HEK293 (cell line): ENCODE results near the gene HERC4.

Experiments
- FEZF1 ChIP-seq: fragments of 450-650 bp; formaldehyde crosslinking; IDR thresholded peaks from 2 replicates; pipeline ENCODE4 v1.5.1; 2016; ENCODE audit warnings: missing biosample characterization, missing genetic modification characterization
- GLI2 ChIP-seq: fragments of 450-650 bp; formaldehyde crosslinking; IDR thresholded peaks from 2 replicates; pipeline ENCODE4; 2017; ENCODE audit warnings: missing biosample characterization, missing genetic modification characterization, low read depth, borderline replicate concordance
- KLF8 ChIP-seq: fragments of 450-650 bp; formaldehyde crosslinking; IDR thresholded peaks from 2 replicates; pipeline ENCODE4 v1.5.1; 2016; ENCODE audit warnings: missing biosample characterization, missing genetic modification characterization
- MYNN ChIP-seq: fragments of 450-650 bp; formaldehyde crosslinking; IDR thresholded peaks from 2 replicates; pipeline ENCODE4 v1.5.1; 2016; ENCODE audit warnings: missing biosample characterization, missing genetic modification characterization, borderline replicate concordance
- OSR2 ChIP-seq: fragments of 450-650 bp; formaldehyde crosslinking; IDR thresholded peaks from 2 replicates; pipeline ENCODE4 v1.5.1; 2016; ENCODE audit warnings: missing biosample characterization, missing genetic modification characterization
- SCRT1 ChIP-seq: fragments of 450-650 bp; formaldehyde crosslinking; IDR thresholded peaks from 2 replicates; pipeline ENCODE4 v1.5.1; 2016; ENCODE audit warnings: missing biosample characterization, missing genetic modification characterization, borderline replicate concordance
- SCRT2 ChIP-seq: fragments of 450-650 bp; formaldehyde crosslinking; IDR thresholded peaks from 2 replicates; pipeline ENCODE4 v1.5.1; 2016; ENCODE audit warnings: missing biosample characterization, missing genetic modification characterization
- SP2 ChIP-seq: fragments of 450-650 bp; formaldehyde crosslinking; IDR thresholded peaks from 2 replicates; pipeline ENCODE4 v1.5.1; 2016; ENCODE audit warnings: missing biosample characterization, missing genetic modification characterization
- ZBTB10 ChIP-seq: fragments of 450-650 bp; formaldehyde crosslinking; IDR thresholded peaks from 2 replicates; pipeline ENCODE4 v1.5.1; 2016; ENCODE audit warnings: missing biosample characterization, missing genetic modification characterization
- ZBTB11 ChIP-seq: fragments of 450-650 bp; formaldehyde crosslinking; conservative IDR thresholded peaks from 2 replicates; pipeline ENCODE4 v1.5.1; 2016; ENCODE audit warnings: low read depth, missing biosample characterization, missing genetic modification characterization
- ZFHX2 ChIP-seq: fragments of 450-650 bp; formaldehyde crosslinking; conservative IDR thresholded peaks from 2 replicates; pipeline ENCODE4 v1.5.1; 2016; ENCODE audit warnings: missing biosample characterization, missing genetic modification characterization
- ZNF10 ChIP-seq: fragments of 450-650 bp; formaldehyde crosslinking; IDR thresholded peaks from 2 replicates; pipeline ENCODE4 v1.5.1; 2017; ENCODE audit warnings: missing biosample characterization, missing genetic modification characterization
- ZNF114 ChIP-seq: fragments of 450-650 bp; formaldehyde crosslinking; IDR thresholded peaks from 2 replicates; pipeline ENCODE4 v1.5.0; 2017; ENCODE audit warnings: missing biosample characterization, missing genetic modification characterization
- ZNF175 ChIP-seq: fragments of 450-650 bp; formaldehyde crosslinking; IDR thresholded peaks from 2 replicates; pipeline ENCODE4 v1.5.1; 2016; ENCODE audit warnings: missing biosample characterization, missing genetic modification characterization
- ZNF18 ChIP-seq: fragments of 450-650 bp; formaldehyde crosslinking; IDR thresholded peaks from 2 replicates; pipeline ENCODE4 v1.5.1; 2016; ENCODE audit warnings: missing biosample characterization, missing genetic modification characterization
- ZNF335 ChIP-seq: fragments of 450-650 bp; formaldehyde crosslinking; conservative IDR thresholded peaks from 2 replicates; pipeline ENCODE4 v1.5.1; 2016; ENCODE audit warnings: missing biosample characterization, missing genetic modification characterization
- ZNF366 ChIP-seq: fragments of 450-650 bp; formaldehyde crosslinking; conservative IDR thresholded peaks from 2 replicates; pipeline ENCODE4 v1.5.1; 2016; ENCODE audit warnings: missing biosample characterization, missing genetic modification characterization
- ZNF416 ChIP-seq: fragments of 450-650 bp; formaldehyde crosslinking; IDR thresholded peaks from 2 replicates; pipeline ENCODE4 v1.5.1; 2016; ENCODE audit warnings: missing biosample characterization, missing genetic modification characterization
- ZNF426 ChIP-seq: fragments of 450-650 bp; formaldehyde crosslinking; IDR thresholded peaks from 2 replicates; pipeline ENCODE4 v1.5.1; 2017; ENCODE audit warnings: missing biosample characterization, missing genetic modification characterization, mild to moderate bottlenecking, inconsistent platforms, moderate library complexity
- ZNF48 ChIP-seq: fragments of 450-650 bp; formaldehyde crosslinking; IDR thresholded peaks from 2 replicates; pipeline ENCODE4 v1.5.1; 2016; ENCODE audit warnings: missing biosample characterization, missing genetic modification characterization
- ZNF513 ChIP-seq: fragments of 450-650 bp; IDR thresholded peaks from 2 replicates; pipeline ENCODE4 v1.5.1; 2018; ENCODE audit warnings: missing biosample characterization, missing genetic modification characterization
- ZNF530 ChIP-seq: fragments of 450-650 bp; formaldehyde crosslinking; IDR thresholded peaks from 2 replicates; pipeline ENCODE4 v1.5.1; 2016; ENCODE audit warnings: low read depth, missing biosample characterization, missing genetic modification characterization
- ZNF580 ChIP-seq: fragments of 450-650 bp; formaldehyde crosslinking; IDR thresholded peaks from 2 replicates; pipeline ENCODE4 v1.5.1; 2016; ENCODE audit warnings: missing biosample characterization, missing genetic modification characterization
- ZNF600 ChIP-seq: fragments of 450-650 bp; formaldehyde crosslinking; IDR thresholded peaks from 2 replicates; pipeline ENCODE4 v1.5.1; 2016; ENCODE audit warnings: missing biosample characterization, missing genetic modification characterization
- ZNF639 ChIP-seq: fragments of 450-650 bp; formaldehyde crosslinking; IDR thresholded peaks from 2 replicates; pipeline ENCODE4 v1.5.1; 2016; ENCODE audit warnings: missing biosample characterization, missing genetic modification characterization
- ZNF692 ChIP-seq: fragments of 450-650 bp; formaldehyde crosslinking; IDR thresholded peaks from 2 replicates; pipeline ENCODE4 v1.5.1; 2016; ENCODE audit warnings: missing biosample characterization, missing genetic modification characterization
- ZNF776 ChIP-seq: fragments of 450-650 bp; formaldehyde crosslinking; IDR thresholded peaks from 2 replicates; pipeline ENCODE4 v1.5.0; 2017; ENCODE audit warnings: missing biosample characterization, missing genetic modification characterization, borderline replicate concordance

The HERC4 gene

GRCh38 chr10:68074775-68075549 is at the start of gene HERC4 (continued):
- TF ChIP-seq ZNF426 (tag by site-specific recombination), result no peak
- TF ChIP-seq ZNF416 (tag by site-specific recombination), result no peak
- TF ChIP-seq SCRT1 (tag by site-specific recombination), result no peak
- TF ChIP-seq ZNF114 (tag by site-specific recombination), result no peak
- peak; percentile 68 for TF ChIP-seq ZNF335 (tag by site-specific recombination)
- no peak for TF ChIP-seq FEZF1 (tag by site-specific recombination)
- TF ChIP-seq GLI2 (tag by site-specific recombination), result no peak
- TF ChIP-seq ZNF580 (tag by site-specific recombination), result peak; percentile 31; the same call in 1 of the 2 replicates
- no peak for TF ChIP-seq ZNF776
- peak; percentile 69 for TF ChIP-seq ZNF600 (tag by site-specific recombination)
- no peak for TF ChIP-seq ZNF639 (tag by site-specific recombination)
- no peak for TF ChIP-seq ZNF18 (tag by site-specific recombination)
- peak; percentile 88 for TF ChIP-seq ZBTB11 (tag by site-specific recombination)
- peak; percentile 57; the same call in 1 of the 2 replicates for TF ChIP-seq ZNF692 (tag by site-specific recombination)
- TF ChIP-seq ZNF530 (tag by site-specific recombination), result no peak
- peak; percentile 49; the same call in 1 of the 2 replicates for TF ChIP-seq ZNF10 (tag by site-specific recombination)
- TF ChIP-seq MYNN (tag by site-specific recombination), result no peak
- TF ChIP-seq ZNF175 (tag by site-specific recombination), result no peak
- TF ChIP-seq ZNF48 (tag by site-specific recombination), result no peak
- TF ChIP-seq SP2 (tag by site-specific recombination), result peak; percentile 85
- TF ChIP-seq ZNF513 (tag by site-specific recombination), result no peak
- peak; percentile 84 for TF ChIP-seq ZFHX2 (tag by site-specific recombination)
- TF ChIP-seq OSR2, result no peak
- TF ChIP-seq SCRT2 (tag by site-specific recombination), result peak; percentile 60; the same call in 1 of the 2 replicates
- no peak for TF ChIP-seq ZBTB10 (tag by site-specific recombination)
- peak; percentile 96 for TF ChIP-seq KLF8 (tag by site-specific recombination)
- TF ChIP-seq ZNF366 (tag by site-specific recombination), result peak; percentile 23; the same call in 1 of the 2 replicates
